Coronary artery (tissue), 2 donors: Measurements from ENCODE around the gene MEIOC.
A peak's percentile ranks its signal among the peaks of the same experiment; 100 is the strongest.

ENCODE experiments used
- DNase-seq: peaks from one replicate; pipeline ENCODE4 v3.0.0-alpha.2; 2017; ENCODE audit warnings: low spot score
- H3K27ac ChIP-seq, 2 donors: fragments of 200-600 bp; sonication (generic); one replicate each; pipeline ENCODE4 v1.5.1; 2016 to 2019
- H3K4me3 ChIP-seq: fragments of 200-600 bp; sonication (generic); 2 replicates; pipeline ENCODE4 v1.5.1; 2016; ENCODE audit warnings: mild to moderate bottlenecking, moderate library complexity
- CTCF ChIP-seq: fragments of 200-600 bp; sonication (generic); IDR thresholded peaks from one replicate; pipeline ENCODE4 v1.5.1; 2019; ENCODE audit warnings: antibody characterized with exemption

The MEIOC gene

GRCh38 chr17:44708401-44709263, 52.4 kb downstream of the MEIOC start, which contains the start of gene DBF4B:
Gene DBF4B, plus strand, starts transcription at chr17:44708665. Its CDS starts 156 bp downstream, at chr17:44708821.
- TF ChIP-seq CTCF = no peak
- Histone ChIP-seq H3K27ac (peak within 1 kb of the TSS; percentile 10 to 58), H3K4me3 (peak within 1 kb of the TSS; percentile 78)
- peak; percentile 81 for DNase-seq

GRCh38 chr17:44719444-44719843, 63.2 kb downstream of the MEIOC start:
- TF ChIP-seq CTCF = no peak
- H3K27ac ChIP-seq = no peak overlapping the region
- DNase-seq = no peak
- no peak overlapping the region for H3K4me3 ChIP-seq

GRCh38 chr17:44722254-44722653, 66.0 kb downstream of the MEIOC start:
- no peak for TF ChIP-seq CTCF
- Histone ChIP-seq H3K27ac (no peak overlapping the region), H3K4me3 (no peak overlapping the region)
- DNase-seq = no peak
